HT1080 (cell line): ENCODE results near the gene UBXN10. TPM values are rescaled to one million over a fixed set of nuclear protein-coding genes. Genes with fewer than 3 reads are reported as not detected.
"Not testable (repeated sequence)": the region's sequence is repeated elsewhere in the genome, so short reads cannot be mapped to it uniquely, and the experiment has no call there.

Source experiments
- DNase-seq: peaks from one replicate; pipeline ENCODE4 v3.0.0-alpha.2; 2015; ENCODE audit warnings: low read depth
- total RNA-seq: library from RNA; depleted of rRNA; stranded (reverse); fragments of >200 nt; shearing (Covaris generic); gene quantifications from 2 replicates; pipeline ENCODE4 v1.2.3, GENCODE V29; 2014

The UBXN10 gene
- total RNA-seq, 1 experiment from 2014 or later: not detected

DNA sequence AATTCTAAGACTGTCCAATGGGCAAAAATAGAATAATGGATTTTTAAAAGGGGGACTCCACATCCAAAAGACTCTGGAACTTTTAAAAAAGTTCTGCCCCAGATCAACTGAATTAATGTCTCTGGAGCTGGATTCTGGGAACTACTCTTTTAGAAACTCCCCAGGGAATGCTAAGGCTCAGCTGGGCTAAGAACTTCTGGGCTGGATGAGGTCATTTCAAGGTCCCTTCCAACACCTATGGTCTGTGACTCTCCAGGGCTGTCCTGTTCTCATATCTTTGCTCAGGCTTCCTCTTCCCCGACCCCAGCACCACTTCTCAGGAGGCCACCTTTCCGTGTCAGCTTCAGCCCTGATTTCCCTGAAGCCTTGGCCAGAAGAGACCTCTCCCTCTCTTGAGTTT, 13.9 kb downstream of the UBXN10 start:
- DNase-seq: no peak

DNA sequence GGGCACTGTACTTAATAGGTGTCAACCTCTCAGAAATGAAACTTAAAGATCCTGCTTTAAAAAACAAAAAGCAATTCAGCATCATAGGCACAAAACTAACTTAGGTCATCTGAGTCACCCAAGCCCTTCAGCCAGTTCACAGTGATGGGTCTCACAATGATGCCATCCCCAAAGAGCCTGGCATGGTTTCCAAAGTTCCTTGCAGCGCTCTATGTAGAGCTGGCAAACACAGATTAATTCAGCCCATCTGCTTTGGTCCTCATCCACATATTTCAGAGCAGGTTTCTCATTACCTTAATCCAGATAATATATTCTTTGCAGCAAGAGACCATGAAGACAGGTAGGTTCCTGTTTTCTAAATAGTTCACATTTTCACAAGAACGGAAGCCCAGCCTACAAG, 15.1 kb downstream of the UBXN10 start:
- DNase-seq: no peak

DNA sequence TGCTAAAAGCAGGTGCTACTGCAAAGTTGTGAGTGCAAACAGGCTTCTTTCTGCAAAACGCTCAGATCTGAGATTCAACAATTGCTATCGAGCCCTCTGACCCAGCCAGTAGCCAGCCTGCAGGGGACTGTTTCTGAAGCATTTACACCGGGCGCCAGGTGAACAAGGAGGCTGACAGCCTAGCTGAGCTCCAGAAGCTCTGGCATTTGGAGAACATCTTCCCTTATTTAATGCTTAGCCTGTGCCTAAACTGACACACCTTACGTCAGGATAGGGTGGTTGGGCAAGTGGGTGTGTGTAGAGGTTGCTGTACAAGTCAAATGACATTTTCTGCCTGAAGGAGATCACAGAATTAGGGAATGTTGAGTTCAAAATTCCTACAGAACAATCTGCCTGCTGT, 16.3 kb downstream of the UBXN10 start:
- no peak for DNase-seq

DNA sequence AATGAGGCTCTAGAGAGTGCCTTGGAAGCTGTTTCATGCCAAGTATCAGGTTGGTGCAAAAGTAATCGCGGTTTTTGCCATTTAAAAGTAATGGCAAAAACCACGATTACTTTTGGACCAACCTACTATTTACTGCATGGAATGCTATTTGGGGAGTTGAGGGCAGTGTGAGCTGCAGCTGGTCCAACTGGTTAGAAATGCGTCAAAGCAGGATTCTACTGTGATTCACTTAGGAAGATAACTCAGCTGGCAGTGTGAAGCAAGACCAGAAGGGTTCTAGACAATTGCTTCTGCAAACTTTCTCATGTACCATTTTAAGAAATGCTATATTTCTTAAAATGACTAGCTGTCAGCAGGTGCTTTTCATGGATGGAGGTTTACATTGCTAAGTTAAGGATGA, 21.6 kb downstream of the UBXN10 start:
- no peak for DNase-seq

- no peak for DNase-seq
Measured at GRCh38 chr1:20209471-20209870, 23.6 kb downstream of the UBXN10 start.

- no peak for DNase-seq
Measured at GRCh38 chr1:20210736-20211460, 25.0 kb downstream of the UBXN10 start.

DNA sequence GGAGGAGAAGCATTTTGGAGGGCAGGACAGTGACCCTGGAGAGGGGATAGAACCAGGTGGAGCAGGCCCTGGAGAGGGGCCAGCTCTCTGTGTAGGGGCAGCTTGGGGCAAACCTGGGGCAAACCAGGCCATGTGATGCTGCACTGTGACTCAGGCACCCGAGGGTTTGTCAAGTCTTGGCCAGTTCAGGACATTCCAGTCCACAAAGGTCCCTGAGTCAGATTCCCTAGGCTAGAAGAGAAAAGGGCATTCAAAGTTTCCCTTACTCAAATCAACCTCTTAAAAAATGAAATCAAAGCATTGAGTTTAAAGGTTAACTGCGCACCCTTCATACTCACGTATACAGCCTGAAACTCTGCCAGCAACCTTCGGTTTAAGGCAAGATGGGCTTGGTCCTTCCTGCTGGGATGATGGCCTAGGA, 25.6 kb downstream of the UBXN10 start:
- DNase-seq: peak; percentile 55

DNA sequence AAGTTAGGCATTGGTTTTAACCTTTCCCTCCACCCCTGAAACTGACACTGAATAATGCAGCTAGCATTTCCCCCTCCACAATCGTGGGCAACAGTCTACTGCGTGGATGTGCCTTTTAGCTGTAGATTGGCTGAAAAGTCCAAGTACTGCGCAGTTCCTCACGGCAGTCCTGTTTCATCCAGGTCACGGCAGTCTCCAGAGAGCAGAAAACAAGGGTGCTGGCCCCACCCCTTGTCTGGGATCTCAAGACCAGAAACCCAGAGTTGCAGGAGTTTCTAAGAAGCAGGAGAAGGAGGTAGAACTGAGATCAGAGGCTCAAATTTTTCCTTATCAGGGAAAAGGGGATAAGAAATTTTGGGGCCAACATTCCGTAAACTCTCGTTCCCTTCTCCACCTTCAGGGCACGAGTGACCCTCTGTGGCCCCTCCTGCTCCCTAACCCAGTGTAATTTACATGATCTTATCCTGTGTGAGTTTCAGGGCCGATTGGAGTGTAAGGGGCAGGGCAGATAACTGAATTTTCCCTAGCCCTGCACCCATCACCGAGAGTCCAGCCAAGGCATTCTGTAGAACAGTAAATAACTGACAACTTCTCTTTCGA, 26.3 kb downstream of the UBXN10 start:
- no peak for DNase-seq

GRCh38 chr1:20212685-20213331, 26.9 kb downstream of the UBXN10 start:
- DNase-seq: peak; percentile 52

DNA sequence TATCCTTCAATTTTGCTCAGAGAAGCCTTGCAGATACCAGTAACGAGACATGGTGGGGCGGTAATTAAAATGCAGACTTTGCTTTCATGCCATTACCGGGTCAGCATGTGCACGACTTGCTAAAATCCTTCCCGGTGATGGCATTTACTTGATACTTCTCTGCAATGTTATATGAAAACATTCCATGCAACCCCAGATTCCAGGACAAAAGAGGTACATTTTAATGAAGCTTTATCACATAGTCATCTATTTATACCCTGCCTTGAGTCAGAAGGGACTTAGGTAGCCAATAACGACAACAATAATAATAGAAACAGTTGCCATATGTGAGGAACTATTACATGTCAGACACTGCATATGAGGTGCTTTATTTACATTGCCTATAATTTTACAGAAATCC, 29.8 kb downstream of the UBXN10 start:
- DNase-seq: no peak

DNA sequence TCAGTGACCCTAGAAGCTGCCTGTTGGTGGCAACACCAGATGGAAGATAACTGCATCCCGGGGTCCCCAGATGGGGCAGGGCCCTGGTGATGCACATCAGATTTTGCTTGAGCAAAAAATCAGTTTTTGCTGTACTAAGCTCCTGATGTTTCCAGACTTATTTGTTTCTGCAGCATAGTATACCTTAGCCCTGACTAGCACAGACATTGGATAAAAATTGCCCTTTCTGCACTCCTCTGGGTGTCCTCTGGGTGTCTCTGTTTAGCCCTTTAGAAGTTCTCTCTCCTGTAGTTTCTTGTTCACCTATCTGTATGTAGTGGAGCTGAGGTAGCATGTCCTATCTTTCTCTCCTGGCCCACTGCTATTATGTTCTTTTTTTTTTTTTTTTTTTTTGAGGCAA, 30.7 kb downstream of the UBXN10 start:
- DNase-seq: peak; percentile 33

DNA sequence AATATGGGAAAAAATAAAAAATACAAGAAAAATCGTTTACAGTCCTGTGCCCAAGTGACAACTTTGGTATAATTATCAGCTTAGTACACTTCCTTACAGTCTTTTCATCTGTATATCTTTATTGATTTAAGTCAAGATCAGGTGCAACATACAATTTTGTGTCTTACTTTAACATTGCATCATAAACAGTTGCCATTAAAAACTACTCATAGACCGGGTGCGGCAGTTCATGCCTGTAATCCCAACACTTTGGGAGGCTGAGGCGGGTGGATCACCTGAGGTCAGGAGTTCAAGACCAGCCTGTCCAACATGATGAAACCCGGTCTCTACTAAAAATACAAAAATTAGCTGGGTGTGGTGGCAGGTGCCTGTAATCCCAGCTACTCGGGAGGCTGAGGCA, 33.2 kb downstream of the UBXN10 start:
- DNase-seq: not testable (repeated sequence)

DNA sequence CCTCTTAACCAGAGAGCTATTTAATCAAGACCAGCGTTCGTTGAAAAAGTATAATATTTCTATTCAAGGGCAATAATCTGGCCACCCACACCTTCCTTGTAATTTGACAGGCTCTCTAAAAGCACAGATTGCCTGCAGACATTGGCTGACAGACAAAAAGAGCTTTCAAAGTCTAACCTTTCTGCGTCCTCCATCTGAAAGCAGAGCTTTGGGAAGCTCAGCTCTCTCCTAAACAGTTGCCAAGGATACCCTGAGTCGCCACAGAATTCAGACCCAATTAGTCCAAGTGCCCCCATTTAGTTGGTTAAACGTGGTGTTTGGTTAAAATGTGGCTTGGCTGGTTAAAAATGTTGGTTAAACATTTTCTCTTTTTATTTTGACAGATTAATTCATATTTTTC, 34.1 kb downstream of the UBXN10 start:
- DNase-seq: no peak

DNA sequence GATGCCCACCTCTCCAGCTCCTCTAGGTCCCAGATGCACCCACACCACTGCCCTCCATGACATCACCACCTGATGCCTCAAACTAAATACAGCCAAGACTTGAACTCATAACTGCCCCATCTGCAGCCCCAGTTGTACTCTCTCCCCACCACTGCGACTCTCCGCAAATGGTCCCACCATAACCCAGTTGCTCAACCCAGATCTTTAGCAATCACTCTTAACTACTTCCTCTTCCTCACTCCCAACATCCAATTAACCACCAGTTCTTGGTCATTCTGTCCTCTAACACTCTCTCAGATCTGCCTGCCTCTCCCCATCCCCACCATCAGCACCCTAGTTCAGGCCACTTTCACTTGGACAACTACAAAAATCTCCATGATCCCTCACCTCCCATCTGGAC, 37.2 kb downstream of the UBXN10 start:
- no peak for DNase-seq

GRCh38 chr1:20223551-20224419, 37.9 kb downstream of the UBXN10 start:
- no peak for DNase-seq

GRCh38 chr1:20224546-20224945, 38.6 kb downstream of the UBXN10 start:
- no peak for DNase-seq

- no peak for DNase-seq
Measured at GRCh38 chr1:20227704-20228103, 41.8 kb downstream of the UBXN10 start.

GRCh38 chr1:20228314-20228825, 42.5 kb downstream of the UBXN10 start:
- DNase-seq: no peak

- DNase-seq: no peak
Measured at GRCh38 chr1:20229171-20229570, 43.3 kb downstream of the UBXN10 start.

DNA sequence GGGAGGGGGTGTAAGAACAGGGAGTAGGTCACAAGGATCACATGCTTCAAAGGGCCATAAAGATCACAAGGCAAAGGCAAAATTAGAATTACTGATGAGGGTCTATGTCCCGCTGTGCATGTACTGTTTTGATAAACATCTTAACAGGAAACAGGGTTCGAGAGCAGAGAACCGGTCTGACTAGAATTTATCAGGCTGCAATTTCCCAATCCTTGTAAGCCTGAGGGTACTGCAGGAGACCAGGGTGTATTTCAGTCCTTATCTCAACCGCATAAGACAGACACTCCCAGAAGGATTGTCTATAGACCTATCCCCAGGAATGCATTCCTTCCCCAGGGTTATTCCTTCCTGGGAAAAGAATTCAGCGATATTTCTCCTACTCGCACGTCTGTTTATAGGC, 46.7 kb downstream of the UBXN10 start:
- DNase-seq: not testable (repeated sequence)

- no peak for DNase-seq
Measured at GRCh38 chr1:20233394-20233793, 47.5 kb downstream of the UBXN10 start.

DNA sequence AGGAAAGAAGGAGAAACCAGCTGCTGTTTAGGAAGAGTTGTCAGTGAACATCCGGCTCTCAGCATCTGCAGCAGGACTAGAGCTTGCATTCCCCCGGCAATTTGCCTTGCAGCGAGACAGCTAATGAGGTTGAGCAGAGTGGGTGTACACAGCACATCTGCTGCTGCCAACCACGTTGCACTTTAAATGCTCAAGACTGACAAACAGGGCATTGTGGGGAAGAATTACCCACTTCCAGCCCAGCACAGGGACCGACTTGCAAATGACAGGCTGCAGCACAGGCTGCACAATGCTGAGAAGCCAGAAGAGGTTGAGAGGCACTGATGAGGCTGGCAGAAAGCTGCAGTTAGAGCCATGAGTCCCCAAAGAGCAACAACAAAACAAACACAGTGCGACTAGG, 48.0 kb downstream of the UBXN10 start:
- DNase-seq: no peak
